Fibroblast of the aortic adventitia (primary cell): Measurements from ENCODE around the gene WNT7B. TPM values are rescaled to one million over a fixed set of nuclear protein-coding genes. Genes with fewer than 3 reads are reported as not detected.

Experiments
- DNase-seq: peaks from one replicate; pipeline ENCODE4 v3.0.0-alpha.2; 2010; ENCODE audit warnings: low read depth
- H3K4me3 ChIP-seq: 2 replicates; pipeline ENCODE4 v1.5.1; 2011; ENCODE audit warnings: low read depth, mild to moderate bottlenecking, control low read depth, low read length, moderate library complexity
- CTCF ChIP-seq: IDR thresholded peaks from 2 replicates; pipeline ENCODE4 v1.5.1; 2011; ENCODE audit warnings: mild to moderate bottlenecking, low read length, control low read depth, inconsistent platforms; ENCODE audit not compliant: insufficient read depth
- total RNA-seq: library from RNA; depleted of rRNA; stranded (reverse); fragments of >200 nt; gene quantifications from 2 replicates; pipeline ENCODE4 v1.2.3, GENCODE V29; 2012; ENCODE audit warnings: low replicate concordance

Gene WNT7B
- total RNA-seq, 1 donor: 0.18 TPM

GRCh38 chr22:45976254-45977002, 534 bp downstream of the WNT7B start:
- no peak for DNase-seq
- no peak for TF ChIP-seq CTCF
- H3K4me3 ChIP-seq: peak overlapping the region; percentile 41

GRCh38 chr22:45975164-45976161, 1.5 kb downstream of the WNT7B start:
- no peak for TF ChIP-seq CTCF
- H3K4me3 ChIP-seq: no peak overlapping the region
- no peak for DNase-seq

- no peak for TF ChIP-seq CTCF
- H3K4me3 ChIP-seq: no peak overlapping the region
- DNase-seq: no peak
These were observed 2.5 kb downstream of the WNT7B start for GRCh38 chr22:45974498-45974897.

- no peak overlapping the region for H3K4me3 ChIP-seq
- DNase-seq: no peak
- TF ChIP-seq CTCF: no peak
These were observed 4.1 kb downstream of the WNT7B start for GRCh38 chr22:45972889-45973253.

- DNase-seq: no peak
- no peak for TF ChIP-seq CTCF
- no peak overlapping the region for H3K4me3 ChIP-seq
These were observed 4.7 kb downstream of the WNT7B start for GRCh38 chr22:45972091-45972888.

GRCh38 chr22:45971408-45972028, 5.4 kb downstream of the WNT7B start:
- DNase-seq: no peak
- peak overlapping the region; percentile 41 for H3K4me3 ChIP-seq
- TF ChIP-seq CTCF: no peak
